ENCODE measurements around the gene SEMA4C.
"Not testable (repeated sequence)": the region's sequence is repeated elsewhere in the genome, so short reads cannot be mapped to it uniquely, and the experiment has no call there.

The SEMA4C gene

DNA sequence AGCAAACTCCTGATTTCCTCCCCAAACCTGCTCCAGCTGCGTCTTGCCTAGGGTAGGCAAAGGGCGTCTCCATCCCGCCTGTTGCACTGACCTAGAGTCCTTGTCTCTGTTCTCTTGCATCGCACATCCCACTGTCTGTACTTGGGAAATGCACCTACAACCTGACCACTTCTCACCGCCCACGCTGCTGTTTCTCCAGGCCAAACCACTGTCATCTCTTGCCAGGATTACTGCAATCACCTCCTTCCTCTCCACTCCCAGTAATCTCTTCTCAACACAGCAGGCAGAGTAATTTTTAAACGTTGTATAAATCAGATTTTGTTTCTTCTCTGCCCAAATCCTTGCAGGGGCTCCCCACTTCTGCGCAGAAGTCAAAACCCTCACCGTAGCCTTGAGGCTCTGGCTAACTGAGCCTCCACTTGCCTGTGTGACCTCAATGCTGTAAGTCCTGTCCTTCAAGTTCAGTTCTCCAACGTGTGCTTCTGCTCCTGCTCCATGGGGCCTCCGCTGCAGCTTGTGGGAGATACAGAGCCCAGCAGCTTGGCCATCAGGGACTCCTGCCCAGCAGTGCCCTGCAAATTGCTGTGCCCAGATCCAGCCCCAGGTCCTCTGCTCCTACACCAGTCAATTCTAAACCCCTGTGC lies 27.7 kb upstream of the SEMA4C start:
- no peak for DNase-seq

DNA sequence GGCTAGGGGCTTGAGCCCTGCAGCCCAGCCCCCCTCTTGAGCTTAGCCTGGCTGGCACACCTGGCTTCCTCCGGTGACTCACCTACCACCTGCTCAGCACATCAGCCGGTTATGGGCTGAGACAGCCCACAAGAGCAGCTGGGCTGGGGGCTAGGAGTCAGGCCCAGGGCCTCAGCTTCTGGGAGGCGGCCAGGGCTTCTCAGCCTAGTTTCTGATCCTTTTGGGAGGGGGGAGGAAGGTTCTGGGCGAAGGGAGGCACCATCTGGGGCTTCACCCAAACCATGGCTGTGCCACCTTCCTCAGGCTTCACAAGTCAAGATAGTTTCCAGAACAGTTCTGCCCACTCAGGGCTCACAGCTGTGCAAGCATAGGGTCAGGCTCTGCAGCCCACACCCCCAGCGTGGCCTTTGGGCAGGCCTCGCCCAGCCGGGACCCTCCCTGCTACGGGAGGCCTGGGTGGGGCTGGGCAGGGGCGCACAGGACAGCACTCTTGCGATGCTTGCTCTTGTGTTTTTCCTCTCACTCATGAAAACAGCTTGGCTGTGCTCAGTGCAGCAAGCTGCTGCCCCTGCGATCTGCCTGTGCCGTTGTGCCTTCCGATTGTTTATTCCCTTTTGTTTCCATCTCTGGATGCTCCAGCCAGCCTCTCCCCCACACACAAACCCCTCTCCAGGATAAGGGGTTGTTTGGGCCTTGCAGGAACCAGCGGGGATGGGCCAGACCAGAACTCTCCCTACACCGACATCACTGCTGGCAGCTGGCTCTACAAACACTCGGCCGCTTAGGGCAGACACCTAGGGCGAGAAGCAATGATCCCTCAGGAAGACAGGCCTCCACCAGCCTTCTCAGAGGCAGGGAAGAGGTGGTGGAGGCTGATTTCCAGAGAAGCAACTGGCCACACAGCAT lies 26.1 kb upstream of the SEMA4C start:
- DNase-seq, result peak; percentile 38

DNA sequence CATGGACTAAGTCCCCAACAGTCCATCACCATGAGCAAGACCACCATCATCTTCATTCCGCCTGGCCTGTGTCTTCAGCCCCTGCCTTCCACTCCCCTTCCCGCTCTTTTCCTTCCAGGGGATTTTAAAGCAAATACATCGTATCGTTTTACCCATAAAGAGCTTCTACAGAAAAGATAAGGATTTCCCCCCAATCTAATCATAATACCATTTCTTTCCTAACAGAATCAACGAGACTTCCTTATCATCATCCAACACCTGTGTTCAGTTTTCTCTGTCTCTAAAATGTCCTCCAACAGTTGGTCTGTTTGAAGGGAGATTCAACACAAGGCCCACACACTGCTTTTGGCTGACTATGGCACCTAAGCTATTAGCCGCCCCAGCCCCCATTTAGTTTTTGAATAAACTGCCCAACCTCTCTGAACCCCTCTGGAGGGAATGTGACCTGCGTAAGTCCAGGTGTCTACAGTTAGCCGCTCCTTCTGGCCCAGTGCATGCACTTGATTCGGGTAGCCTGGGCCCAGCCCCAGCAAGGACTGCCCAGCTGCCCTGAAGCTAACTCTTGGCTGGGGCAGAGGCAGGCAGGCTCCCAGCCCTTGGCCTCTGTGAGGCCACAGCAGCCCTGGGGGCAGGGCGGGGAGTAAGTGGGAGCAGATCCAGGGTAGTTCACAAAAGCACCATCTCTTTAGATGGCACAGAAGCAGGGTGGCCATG lies 25.3 kb upstream of the SEMA4C start:
- no peak for DNase-seq

DNA sequence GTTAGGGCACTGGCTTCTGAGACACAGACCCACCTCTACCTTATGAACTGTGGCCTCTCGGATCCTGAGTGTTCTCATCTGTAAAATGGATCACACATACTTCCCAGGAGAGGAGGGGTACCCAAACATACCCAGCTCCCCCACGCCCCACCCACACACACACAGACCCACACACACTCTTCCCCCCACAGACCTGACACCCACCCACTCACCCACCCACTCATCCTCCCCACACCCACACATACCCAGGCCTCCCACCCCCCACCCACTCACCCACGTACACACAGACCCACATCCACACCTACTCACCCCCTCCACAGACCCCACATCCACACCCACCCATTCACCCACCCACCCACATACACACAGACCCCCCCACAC lies 24.3 kb upstream of the SEMA4C start:
- DNase-seq, result no peak

DNA sequence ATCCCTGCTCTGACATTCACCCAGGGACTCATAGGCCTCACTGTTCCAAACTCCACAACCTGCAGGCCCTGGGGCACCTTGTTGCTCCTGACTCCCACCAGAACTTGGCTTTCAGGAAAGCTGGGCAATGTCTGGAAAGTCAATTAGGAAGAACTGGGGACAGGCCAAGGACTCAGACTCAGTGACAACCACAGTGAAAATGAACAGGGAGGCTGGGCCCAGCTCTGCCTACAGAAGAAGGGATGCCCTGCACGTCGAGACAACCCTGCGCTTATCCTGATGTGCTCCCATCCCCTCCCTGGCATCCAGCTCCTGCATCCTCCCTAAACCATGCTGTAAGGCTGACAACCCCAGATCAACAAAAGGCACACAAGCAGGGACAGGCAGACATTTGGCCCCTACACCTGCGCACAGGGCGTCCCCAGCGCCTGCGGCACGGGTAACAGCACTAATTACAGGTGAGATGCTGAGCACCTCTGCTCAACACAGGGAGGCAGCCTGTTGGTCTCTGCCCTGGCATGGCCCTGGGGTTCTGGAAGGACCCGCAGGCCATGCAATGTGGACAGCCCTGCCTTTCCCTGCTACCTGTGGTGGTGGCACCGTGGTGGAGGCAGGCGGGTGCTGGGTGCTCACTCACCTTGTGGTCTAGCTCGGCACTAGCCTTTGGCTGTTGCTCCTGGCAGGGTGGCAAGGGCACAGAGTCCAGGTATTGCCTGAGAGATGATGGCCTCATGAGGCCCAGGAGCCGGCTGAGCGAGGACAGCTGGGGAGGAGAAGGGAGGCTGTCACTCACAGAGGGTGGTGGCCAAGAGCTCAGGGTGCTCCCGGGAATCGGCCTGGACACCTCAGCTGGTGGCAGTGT lies 23.6 kb upstream of the SEMA4C start:
- no peak for DNase-seq

DNA sequence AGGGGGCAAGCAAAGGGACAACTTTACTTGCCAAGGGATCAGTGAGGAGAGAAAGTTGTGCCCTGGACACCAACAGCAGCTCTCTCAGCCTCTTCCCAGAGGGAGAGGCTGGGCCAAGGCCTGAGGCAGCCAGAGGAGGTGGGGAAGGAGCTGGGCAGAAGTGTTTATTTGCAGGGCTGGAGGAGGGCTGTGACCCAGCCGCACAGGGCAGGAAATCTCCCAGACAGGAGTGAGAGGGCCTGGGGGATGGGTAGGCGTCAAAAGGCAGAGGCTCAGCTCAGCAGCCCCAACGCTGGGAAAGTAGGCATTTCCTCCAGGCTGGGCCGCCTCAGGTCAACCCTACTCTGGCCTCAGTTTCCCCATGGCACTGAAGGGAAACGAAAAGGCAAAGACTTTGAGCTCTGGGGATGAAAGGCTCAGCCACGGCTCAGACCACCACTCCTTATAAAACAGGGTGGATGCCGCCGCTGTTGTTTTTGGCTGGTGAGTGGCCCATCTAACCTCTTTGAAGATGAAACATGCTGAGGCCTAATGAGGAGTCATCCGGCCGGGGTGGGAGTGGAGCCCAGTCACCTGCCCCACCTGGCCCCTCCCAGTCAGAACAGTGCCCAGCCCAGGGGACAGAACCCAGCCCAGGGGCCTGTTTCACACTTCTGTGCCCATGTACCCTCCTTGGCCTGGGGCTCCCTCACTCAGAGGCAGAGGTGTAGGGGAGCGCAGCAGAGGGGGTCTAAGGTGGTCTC lies 21.9 kb upstream of the SEMA4C start:
- DNase-seq, result peak; percentile 38

DNA sequence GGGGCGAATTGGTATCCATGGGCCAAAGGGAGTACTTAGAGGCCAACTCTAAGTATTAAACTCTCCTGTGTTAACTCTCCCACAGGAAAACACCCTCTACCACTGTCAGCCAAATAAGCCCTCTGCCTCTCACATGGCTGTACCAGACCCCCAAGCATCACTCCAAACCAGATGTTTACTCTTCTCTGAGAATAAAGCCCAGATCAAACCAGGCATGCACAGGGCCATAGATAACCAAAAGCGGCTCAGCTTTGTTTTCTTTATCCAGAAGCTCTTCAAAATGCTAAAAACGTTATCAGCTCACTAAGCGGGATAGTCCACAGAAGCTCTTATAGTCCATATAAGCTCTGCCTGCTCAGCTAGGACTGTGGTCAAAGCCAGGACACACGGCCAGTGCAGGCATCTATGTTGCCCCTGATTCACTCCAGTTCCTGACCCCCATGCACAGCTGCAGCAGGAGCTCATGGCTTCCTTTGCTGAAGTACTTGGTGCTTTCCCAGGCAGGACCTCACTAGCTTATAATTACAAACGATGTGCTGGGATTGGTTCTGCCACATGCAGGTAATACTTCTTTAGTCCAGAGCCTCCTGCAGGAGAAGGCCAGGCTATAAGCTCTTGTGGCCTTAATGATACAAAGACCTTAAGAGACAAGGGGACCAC lies 21.0 kb upstream of the SEMA4C start:
- no peak for DNase-seq

DNA sequence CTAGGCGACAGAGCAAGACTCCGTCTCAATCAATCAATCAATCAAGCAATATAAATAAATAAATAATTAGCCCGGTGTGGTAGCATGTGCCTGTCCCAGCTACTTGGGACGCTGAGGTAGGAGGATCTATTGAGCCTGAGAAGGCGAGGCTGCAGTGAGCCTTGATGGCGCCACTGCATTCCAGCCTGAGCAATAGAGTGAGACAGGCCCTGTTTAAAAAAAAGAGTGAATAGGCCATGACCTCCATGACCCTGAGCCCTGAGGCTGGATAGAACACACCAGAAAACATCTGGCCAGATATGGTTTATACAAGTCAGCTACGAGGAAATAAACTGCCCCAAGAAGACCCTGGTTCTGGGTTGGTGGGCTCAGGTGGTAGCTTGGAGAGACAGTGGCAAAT lies 20.4 kb upstream of the SEMA4C start:
- no peak for DNase-seq

DNA sequence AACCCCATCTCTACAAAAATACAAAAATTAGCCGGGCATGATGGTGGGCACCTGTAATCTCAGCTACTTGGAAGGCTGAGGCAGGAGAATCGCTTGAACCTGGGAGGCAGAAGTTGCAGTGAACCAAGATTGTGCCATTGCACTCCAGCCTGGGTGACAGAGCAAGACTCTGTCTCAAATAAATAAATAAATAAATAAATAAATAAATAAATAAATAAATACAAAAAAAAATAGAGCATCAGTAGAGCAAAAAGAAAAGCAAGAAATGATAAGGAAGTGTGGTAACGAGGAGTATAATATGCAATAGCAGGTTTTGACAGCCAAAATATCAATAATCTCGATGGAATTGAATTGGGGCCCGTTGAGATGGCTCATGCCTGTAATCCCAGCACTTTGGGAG lies 19.6 kb upstream of the SEMA4C start:
- DNase-seq, result not testable (repeated sequence)

DNA sequence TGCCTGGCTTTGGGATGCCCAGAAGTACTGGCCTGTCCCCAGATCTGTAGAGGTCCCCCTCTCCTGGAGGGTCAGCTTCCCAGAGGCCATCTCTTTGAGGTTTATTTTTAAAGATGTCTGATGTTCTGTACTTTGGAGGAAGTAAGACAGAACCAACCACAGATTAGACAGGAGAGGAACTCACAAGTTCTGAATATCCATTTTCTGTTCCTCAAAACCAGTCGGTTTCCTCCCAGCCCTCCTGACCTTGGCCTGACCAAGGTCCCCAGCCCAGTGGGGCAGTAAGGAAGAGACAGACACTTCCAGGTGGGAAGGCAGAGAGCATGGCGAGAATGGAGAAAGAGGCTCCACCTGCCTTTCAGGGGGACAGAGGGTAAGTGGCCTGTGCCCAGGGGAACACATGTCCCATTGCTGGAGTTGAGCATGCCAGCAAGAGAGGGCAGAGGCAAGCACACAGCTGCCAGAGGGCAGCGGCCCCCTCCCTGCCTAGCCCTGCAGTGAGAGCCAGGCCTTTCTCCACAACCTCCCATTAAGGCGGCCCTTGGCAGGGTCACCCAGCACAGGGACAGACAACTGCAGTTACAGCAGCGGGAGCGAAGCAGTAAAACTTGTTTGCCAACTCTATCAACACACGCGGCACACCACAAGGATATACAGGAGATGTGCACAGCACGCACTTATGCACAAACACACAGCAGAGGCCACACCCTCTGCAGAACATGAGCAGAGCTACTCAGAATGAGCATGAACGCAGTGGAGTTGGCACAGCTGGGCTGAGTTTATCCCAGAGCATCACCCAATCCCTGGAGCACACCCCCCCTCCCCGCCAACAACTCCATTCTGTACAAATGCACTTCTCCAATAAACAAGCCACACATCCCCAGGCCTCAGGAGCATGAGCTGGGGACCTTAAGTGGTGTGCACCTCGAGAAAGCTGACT lies 18.5 kb upstream of the SEMA4C start:
- no peak for DNase-seq

DNA sequence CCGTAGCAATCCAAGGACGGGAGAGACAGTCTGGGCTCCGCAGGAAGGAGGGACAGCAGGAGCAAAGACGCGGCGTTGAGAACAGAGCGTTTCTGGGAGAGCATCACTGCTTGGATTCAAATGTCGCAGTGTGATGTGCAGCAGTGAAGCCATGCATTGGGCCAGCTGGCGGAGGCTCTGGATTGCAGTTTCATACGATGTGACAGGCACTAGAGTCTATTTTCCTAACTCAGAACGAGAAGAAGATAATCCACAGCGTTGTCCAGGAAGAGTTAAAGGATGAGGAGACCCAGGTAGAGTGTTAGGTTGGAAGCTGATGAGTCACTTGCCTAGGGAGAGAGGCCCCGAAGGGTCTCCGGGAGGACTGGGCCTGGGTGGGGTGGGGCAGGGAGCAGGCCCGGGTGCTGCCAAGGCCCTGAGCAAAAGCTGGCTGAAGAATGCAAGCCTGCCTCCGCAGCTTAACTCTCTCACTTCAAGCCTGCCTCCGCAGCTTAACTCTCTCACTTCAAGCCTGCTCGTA lies 17.7 kb upstream of the SEMA4C start:
- no peak for DNase-seq

DNA sequence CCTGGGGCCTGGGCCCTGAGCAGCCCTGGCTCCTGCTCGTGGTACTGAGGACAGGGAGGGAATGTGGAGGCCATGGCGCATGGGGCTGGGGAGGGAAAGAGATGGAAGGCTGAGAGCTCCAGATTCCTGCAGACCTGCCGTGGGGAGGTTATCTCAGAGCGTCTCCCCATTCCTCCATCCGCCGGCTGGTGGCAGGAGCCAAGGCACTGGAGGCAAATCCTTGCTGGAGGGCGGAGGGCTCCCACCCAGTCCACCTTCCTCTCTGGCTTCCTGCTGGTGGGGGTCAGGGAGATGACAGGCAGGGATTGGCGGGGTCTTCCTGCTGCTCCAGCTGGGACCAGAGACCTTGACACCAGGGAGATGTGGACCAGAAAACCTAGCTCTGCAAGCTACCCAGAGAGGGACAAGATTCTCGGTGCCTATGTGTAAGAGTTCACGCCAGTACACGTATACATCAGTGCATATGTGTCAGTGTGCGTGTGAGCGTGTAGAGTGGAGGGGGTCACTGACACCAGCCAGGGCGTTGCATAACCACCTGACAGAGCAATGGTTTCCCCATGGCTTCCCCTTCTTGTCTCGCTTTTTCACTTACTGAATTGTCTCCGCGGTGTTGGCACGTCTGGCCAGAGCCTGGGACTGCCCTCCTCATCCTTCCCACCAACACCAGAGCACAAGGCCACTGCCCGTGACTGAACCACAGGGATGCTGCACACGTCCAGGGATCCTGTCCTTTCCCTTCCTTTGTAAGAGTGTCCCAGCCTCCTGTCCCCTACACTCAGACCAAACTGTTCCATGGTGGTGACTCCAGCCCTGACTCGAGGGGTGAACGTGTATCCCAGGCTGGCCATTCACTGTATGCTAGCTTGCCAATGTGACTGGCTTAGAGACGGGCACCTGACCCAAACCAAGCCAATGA lies 15.8 kb upstream of the SEMA4C start:
- DNase-seq, result no peak

DNA sequence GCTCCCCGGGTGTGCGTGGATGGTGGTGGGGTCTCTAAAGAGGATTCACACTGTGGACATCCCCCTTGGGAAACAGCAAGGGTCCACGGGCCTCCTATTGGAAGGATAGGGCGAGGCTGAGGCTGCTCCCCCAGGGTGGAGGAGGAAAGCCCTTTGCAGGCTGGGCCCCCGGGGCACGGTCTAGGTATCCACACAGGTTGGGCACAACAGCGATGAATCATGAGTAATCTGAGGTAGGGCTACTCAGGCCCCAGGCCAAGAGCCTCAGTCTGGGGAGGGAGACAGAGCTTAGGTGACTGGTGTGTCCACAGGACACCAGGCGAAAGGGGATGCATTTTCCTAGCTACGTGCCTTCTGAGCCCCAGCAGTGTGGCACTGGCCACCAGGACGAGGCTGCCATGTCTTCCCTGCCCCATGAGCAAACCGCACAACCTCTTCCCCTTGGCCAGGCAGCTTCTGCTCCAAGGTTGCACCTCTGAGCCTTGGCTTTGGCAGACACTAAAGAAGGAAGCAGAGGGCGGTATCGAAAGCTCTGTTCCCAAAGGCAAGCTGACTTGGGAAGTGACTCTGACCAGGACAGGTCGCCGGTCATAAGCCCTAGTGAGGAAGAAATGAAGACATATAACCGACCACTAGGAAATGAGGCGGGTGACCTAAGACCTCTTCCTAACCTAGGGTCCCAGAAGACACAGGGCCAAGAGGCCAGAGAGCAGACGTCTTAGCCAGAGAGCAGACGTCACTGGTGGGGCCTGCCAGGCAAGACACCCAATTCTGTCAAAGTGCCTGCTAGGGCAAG lies 14.6 kb upstream of the SEMA4C start:
- no peak for DNase-seq

DNA sequence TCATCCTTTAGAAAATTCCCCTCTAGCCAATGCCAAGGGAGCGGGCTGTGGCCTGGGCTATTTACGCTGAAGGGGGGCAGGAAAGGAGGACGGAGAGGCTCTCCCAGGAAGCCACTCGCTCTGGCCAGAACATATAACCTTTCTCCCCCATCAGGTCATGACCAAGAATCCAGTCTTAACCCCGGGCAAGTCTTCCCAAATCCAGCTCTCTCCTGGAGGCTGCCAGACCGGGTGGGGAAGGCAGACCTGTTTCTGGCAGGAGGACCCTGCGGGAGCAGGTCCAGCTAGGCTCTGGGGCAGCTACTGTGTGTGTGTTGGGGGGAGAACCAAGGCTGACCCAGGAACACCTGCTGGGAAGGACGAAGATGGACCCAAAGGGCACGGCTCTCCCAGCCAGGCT lies 13.4 kb upstream of the SEMA4C start:
- no peak for DNase-seq

DNA sequence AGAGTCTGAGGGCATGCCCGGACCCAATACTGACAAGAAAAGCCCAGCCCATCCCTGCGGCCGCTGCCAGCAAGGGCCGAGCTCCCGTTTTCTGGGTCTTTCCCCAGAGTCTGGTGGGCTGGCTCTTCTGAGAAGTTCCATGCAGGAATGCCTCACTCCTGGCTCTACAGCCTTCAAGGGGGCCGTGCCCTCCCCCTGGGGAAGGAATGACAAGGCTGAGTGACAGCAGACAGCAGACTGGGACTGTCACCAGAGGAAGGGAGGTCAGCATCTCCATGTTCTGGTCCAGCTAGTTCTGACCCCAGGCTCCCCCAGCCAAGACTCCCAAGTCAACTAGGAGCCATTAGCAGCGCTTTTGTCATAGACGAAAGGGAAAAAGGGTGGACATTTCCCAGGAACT lies 13.0 kb upstream of the SEMA4C start:
- DNase-seq, result no peak

DNA sequence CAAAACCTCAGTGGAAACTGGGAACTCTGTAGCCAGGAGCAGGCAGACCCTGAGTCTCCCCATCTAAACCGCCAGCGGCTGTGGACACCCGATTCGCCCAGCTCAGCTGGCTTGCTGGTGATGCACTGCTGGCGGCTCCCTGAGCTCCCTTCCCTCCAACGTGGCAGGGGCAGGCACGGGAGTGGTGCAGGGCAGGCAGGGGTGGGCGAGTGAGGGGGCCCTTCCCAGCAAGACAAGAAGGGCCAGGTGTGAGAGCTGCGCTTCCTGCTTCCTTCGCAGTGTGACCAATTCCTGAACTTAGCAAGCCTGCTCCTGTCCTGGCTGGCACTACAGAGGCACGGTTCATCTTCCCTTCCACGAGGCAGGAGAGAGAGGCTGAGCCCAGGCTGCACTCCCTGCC lies 12.3 kb upstream of the SEMA4C start:
- DNase-seq, result no peak

DNA sequence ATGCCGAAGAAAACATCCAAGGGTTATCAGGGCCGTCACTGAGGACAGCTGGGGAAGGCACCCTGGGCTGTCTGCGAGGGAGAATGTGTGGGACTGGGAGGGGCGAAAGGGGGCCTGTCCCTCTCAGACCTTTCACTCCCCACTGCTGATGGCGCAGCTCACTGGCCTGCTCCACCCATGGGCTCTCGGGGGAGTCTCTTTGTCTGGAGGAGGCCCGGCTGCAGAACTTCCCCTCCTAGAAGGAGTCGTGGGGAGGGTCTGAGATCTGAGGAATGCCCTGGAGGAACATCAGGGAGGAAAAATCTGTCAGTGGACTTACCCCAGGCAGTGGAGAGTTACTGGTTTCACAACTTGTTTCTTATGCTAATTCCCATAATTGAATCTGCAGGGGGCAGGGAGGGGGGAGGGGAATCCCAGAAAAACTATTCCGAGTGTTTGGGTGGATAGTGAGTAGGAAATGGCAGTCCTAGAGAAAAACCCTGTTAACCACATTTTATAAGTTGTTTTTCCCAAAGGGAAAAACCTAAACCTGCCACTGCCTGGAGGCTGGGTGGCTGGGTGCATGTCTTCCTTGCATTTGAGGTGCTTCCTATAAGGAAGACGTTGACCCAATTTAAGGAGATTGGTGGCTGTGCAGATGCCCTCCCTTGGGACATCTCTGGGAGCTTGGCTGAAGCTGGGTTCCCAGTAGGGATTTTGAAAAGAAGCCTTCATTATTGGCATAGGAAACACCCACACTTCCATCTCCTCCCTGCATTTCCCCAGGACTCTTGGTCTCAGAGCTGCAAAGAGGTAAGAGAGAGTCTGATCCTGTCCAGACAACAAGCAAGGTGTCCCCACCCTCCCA lies 11.7 kb upstream of the SEMA4C start:
- no peak for DNase-seq

All from activated T-cell treated with anti-CD3 and anti-CD28 coated beads, Interleukin-2, amount 50 U/mL, for 1 hour (primary cell).